HCT116 (cell line): Measurements from ENCODE around the gene TPP1.

Experiments
- EZH2 ChIP-seq: fragments of 200-600 bp; sonication (generic); IDR thresholded peaks from 2 replicates; pipeline ENCODE4 v1.6.1; 2017; ENCODE audit warnings: antibody characterized with exemption, mixed run types
- EZH2phosphoT487 ChIP-seq: fragments of 200-600 bp; IDR thresholded peaks from 2 replicates; pipeline ENCODE4 v1.6.1; 2018; ENCODE audit warnings: antibody characterized with exemption, borderline replicate concordance
- FOSL1 ChIP-seq: IDR thresholded peaks from 2 replicates; pipeline ENCODE4 v1.6.1; 2012; ENCODE audit warnings: low read depth
- POLR2A ChIP-seq: IDR thresholded peaks from 2 replicates; pipeline ENCODE4 v1.7.0; 2011; ENCODE audit warnings: borderline replicate concordance; ENCODE audit not compliant: insufficient read depth, insufficient read length; ENCODE audit errors: extremely low read depth
- POLR2AphosphoS5 ChIP-seq: IDR thresholded peaks from 2 replicates; pipeline ENCODE4 v1.6.1; 2011; ENCODE audit warnings: mild to moderate bottlenecking, low read depth, low read length, moderate library complexity
- RAD21 ChIP-seq: IDR thresholded peaks from 2 replicates; pipeline ENCODE4 v1.6.1; 2012; ENCODE audit warnings: low read depth, mild to moderate bottlenecking
- ZFX ChIP-seq: fragments of 450-650 bp; IDR thresholded peaks from 2 replicates; pipeline ENCODE4 v1.6.1; 2017
- TF ChIP-seq, protein P1 (sequence below), 3 experiments: fragments of 200-600 bp in 1 of 3; sonication (generic) in 1 of 3; IDR thresholded peaks in 2 of 3; conservative IDR thresholded peaks in 1 of 3; 2 replicates each; pipeline ENCODE4 v1.5.1; 2012 to 2017; ENCODE audit warnings: low read depth in 2 of 3, low read length in 2 of 3, antibody characterized with exemption in 1 of 3, borderline replicate concordance in 1 of 3, control low read depth in 1 of 3, mild to moderate bottlenecking in 1 of 3, mixed read lengths in 1 of 3, mixed run types in 1 of 3, moderate library complexity in 1 of 3; ENCODE audit not compliant: insufficient read depth in 1 of 3
- TF ChIP-seq, protein P2 (sequence below): IDR thresholded peaks from 2 replicates; pipeline ENCODE4 v1.6.1; 2012
- TF ChIP-seq, protein P3 (sequence below): IDR thresholded peaks from 2 replicates; pipeline ENCODE4 v1.6.1; 2012; ENCODE audit warnings: low read depth

DNA sequence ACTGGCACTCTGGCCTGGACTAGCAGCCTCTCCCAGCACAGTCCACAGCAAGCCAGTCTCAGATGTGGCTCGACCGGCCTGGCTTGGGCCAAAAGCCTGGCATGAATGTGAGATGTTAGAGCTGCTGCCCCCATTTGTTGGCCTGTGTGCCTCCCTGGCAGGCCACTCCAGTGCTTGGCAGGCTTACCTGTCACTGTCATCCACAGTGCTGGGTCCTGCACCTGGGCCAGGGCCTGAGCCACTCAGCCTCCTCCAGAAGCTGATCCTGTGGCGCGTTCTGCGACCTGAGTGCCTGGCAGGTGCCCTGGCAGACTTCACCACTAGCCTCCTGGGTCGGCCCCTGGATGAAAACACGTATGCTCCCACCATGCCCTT lies 51.9 kb downstream of the TPP1 start:
- TF ChIP-seq, protein P1, sequence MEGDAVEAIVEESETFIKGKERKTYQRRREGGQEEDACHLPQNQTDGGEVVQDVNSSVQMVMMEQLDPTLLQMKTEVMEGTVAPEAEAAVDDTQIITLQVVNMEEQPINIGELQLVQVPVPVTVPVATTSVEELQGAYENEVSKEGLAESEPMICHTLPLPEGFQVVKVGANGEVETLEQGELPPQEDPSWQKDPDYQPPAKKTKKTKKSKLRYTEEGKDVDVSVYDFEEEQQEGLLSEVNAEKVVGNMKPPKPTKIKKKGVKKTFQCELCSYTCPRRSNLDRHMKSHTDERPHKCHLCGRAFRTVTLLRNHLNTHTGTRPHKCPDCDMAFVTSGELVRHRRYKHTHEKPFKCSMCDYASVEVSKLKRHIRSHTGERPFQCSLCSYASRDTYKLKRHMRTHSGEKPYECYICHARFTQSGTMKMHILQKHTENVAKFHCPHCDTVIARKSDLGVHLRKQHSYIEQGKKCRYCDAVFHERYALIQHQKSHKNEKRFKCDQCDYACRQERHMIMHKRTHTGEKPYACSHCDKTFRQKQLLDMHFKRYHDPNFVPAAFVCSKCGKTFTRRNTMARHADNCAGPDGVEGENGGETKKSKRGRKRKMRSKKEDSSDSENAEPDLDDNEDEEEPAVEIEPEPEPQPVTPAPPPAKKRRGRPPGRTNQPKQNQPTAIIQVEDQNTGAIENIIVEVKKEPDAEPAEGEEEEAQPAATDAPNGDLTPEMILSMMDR (IDR thresholded peaks at IDR 0.05 in 2 of 3, conservative IDR thresholded peaks at IDR 0.05 in 1 of 3; ENCODE audit: borderline replicate concordance in 1 of 3, insufficient read depth in 1 of 3, low read depth in 2 of 3, low read length in 2 of 3), result no peak
- no peak for TF ChIP-seq EZH2phosphoT487
- no peak for TF ChIP-seq POLR2A
- TF ChIP-seq, protein P2, sequence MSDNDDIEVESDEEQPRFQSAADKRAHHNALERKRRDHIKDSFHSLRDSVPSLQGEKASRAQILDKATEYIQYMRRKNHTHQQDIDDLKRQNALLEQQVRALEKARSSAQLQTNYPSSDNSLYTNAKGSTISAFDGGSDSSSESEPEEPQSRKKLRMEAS, result no peak
- TF ChIP-seq RAD21, result no peak
- TF ChIP-seq, protein P3, sequence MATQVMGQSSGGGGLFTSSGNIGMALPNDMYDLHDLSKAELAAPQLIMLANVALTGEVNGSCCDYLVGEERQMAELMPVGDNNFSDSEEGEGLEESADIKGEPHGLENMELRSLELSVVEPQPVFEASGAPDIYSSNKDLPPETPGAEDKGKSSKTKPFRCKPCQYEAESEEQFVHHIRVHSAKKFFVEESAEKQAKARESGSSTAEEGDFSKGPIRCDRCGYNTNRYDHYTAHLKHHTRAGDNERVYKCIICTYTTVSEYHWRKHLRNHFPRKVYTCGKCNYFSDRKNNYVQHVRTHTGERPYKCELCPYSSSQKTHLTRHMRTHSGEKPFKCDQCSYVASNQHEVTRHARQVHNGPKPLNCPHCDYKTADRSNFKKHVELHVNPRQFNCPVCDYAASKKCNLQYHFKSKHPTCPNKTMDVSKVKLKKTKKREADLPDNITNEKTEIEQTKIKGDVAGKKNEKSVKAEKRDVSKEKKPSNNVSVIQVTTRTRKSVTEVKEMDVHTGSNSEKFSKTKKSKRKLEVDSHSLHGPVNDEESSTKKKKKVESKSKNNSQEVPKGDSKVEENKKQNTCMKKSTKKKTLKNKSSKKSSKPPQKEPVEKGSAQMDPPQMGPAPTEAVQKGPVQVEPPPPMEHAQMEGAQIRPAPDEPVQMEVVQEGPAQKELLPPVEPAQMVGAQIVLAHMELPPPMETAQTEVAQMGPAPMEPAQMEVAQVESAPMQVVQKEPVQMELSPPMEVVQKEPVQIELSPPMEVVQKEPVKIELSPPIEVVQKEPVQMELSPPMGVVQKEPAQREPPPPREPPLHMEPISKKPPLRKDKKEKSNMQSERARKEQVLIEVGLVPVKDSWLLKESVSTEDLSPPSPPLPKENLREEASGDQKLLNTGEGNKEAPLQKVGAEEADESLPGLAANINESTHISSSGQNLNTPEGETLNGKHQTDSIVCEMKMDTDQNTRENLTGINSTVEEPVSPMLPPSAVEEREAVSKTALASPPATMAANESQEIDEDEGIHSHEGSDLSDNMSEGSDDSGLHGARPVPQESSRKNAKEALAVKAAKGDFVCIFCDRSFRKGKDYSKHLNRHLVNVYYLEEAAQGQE, result no peak
- TF ChIP-seq EZH2, result no peak
- TF ChIP-seq FOSL1, result no peak
- TF ChIP-seq POLR2AphosphoS5, result no peak
- TF ChIP-seq ZFX, result no peak
